Stimulated activated CD8-positive, alpha-beta memory T cell treated with anti-CD3 and anti-CD28 coated beads, Interleukin-2, amount 100 ng/mL, for 48 hours (primary cell): ENCODE data around the gene TXNRD2.
"Not testable (repeated sequence)": the region's sequence is repeated elsewhere in the genome, so short reads cannot be mapped to it uniquely, and the experiment has no call there.

Experiments
- DNase-seq, 2 donors: peaks; one replicate each; pipeline ENCODE4 v3.0.0-alpha.2; 2020; ENCODE audit warnings: low read depth in 2 of 2

The TXNRD2 gene

DNA sequence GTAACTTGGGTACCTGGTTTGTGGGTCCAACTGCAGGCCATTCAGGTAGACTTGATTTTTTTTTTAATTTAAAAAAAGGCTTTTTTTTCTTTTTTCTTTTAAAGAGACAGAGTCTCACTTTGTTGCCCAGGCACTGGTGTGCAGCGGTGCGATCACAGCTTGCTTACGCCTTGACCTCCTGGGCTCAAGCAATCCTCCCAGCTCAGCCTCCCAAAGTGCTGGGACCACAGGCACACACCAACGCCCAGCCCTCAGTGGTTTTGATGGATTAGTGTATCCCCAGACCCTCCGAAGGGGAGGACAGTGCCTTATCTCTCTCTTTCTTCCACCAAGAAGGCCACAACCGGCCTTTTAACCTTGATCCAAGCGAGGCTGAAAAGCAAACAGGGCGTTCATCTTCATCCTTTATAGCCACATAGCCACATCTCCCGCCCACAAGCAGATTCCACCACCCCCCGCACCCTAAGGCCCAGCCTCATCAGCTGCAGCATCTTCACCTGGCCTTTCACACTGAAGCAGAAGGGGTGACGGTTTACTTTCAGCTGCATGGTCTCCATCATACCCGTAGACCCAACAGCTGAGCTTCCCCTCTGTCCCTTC lies 17.6 kb downstream of the TXNRD2 start:
- no peak for DNase-seq

GRCh38 chr22:19921544-19922081 lies 20.0 kb downstream of the TXNRD2 start:
- DNase-seq = no peak

GRCh38 chr22:19919701-19920363 lies 21.8 kb downstream of the TXNRD2 start:
- no peak for DNase-seq

- DNase-seq = no peak
Measured at GRCh38 chr22:19918332-19919106, 23.1 kb downstream of the TXNRD2 start.

- DNase-seq = no peak
Measured at GRCh38 chr22:19917389-19918138, 24.1 kb downstream of the TXNRD2 start.

GRCh38 chr22:19916941-19917340 lies 24.7 kb downstream of the TXNRD2 start:
- no peak for DNase-seq

DNA sequence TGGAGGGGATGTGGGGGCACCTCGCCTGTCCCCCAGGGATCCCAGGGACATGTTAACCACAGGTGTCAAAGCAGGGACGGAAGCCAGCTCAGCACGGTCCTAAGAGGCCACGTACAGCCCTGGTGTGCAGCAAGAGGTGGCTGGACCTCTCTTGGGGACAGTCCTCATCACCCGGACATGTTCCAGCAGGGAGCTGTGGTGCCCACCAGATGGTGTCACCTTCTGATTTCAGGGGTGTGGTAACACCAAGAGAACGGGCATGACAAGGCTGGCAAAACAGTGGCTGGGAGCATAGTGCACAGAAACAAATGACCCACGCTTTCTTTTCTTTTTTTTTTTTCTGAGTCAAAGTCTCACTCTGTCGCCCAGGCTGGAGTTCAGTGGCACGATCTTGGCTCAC lies 25.6 kb downstream of the TXNRD2 start:
- DNase-seq = no peak

DNA sequence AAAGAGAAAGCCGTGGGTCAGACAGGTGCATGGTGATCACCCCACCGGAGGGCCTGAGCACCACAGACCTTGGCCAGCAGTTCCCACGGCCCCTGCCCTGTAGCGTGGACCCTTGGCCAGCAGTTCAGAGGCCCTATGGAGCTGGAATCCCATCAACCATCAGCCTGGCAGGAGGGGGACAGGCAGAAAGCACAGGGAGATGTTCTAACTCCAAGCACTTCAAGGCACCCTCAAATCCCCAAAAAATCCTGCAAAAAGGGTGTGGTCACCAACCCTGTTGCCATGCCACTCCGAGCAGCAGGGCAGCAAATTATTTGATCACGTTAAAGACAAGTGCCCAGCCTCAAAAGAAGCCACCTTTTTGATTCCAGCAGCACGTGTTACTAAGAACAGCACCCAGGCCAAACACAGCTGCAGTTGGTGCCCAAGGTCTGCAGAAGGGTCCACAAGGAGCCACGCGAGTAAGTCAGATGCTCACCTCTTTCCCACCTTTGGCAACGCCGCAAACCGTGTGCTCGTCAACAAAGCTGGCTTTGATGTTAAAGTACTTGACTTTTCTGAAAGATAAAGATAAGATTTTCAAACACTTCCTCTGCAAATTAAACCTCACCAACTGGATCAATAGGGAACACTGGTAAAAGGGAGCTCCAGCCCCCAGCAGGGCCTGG lies 26.2 kb downstream of the TXNRD2 start:
- DNase-seq = no peak

DNA sequence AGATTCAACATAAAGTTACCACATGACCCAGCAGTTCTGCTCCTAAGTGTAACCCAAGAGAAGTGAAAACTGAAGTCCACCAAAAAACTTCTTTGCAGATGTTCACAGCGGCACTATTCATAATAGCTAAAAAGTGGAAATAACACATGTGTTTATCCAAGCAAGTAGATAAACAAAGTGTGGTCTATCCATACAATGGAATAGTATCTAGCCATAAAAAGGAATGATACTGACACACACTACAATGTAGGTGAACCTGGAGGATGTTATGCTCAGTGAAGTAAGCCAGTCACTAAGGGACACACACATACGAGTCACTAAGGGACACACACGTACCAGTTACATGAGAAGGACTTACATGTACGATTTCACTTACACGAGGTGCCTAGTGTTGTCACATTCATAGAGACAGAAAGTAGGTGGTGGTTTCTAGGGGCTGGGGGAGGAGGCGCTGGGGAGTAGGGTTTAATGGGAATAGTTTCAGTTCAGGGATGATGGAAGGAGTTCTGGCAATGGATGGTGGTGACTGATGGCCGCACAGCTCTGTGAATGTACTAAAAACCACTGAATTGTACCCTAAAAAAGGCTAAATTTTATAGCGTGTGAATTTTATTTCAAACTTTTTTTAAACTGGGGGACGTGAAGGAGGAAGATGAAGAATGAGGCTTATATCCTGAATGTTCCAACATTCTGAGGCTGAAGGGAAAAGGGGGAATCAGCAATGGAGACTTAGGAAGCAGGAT lies 27.2 kb downstream of the TXNRD2 start:
- DNase-seq = no peak

DNA sequence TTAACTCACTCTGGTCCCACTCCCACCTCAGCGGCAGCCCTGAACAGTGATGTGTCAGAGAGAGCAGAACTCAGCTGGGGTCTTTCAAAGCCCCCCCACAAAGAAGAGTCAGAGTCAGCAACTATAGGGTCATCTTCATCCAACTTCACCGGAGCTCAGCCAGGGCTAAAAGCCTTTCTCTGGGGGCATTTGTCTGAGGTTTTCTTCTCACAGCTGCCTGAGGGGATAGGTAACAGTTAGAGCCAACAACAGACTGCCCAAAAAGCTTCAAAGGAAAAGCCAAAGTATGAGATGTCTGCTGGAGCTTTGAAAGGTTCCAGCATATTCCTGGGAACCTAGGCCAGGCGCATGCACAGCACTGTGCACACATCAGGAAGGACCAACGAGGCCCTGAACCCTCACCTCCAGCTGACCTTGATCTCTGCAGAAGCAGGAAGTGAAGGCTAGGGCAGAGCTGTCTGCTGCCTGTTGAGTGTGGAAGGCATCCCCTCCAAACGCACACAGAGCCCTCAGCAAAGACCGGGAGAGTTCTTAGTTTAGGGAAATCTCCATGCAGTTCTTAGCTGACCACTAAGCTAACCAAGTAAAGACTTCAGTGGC lies 28.2 kb downstream of the TXNRD2 start:
- DNase-seq = no peak

DNA sequence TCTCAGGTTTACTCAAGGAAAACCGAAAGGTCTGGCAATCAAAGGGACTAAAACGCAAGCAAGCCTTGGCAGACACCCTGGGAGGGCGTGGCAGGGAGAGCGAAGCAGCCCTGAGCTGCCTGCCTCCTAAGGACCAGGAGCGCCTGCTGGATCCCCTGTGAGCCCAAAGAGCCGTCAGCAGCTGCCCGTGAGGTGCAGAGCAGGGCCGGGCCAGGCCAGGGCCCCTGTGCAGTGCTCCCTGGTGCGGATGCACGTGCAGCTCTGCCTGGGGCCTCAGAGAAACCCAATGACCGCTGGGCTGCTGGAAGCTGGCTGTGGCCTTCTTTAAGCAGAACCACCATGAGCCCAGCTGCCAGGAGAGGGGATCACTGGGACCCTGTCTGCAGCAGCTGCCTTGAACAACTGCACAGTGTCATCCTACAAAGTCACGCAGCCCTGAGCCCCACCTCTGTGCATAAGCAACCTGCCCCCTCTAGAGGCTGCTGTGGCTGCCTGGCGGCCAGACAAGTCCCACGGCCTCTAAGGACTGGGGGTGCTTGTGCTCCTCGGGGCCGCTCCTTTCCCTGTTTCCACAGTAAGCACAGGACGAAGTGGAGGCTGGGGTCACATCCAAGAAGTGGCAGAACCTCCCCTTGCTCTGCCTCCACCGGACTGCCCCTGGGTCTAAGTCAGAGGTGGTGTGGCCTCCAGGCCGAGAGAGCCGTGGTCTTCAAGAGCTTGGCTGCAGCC lies 29.2 kb downstream of the TXNRD2 start:
- DNase-seq = no peak

DNA sequence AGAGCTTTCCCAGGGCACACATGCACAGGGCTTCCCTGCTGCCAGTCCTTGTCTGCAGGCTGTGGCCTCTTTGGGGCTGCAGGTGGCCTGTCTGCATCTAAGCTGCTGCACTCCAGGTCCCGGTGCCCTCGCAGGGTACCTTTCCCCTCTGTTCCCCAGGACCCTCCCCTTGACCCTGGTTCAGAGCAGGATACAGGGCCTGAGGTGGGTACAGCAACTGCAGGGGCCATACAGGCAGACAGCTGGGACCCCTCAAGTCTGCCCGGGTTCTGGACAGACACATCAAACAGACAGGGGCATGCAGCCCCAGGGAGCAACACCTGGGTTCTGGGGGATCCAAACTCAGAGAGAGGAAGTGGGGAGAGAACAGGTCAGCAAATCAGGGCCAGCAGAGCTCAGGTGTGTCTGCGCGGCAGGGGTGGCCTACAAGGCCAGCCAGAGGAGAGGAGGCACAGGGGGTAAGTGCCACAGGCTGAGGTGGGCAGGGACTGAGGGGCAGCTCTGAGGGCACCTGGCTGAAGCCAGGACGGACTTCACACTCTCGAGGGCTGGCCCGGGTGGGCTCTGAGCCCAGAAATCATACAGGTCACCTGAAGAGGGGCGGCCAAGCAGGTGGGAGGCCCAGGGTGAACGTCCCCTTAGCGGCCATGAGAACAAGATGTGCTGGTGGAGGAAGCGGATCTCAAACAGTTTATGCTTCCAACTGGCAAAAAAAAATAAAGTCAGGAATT lies 29.9 kb downstream of the TXNRD2 start:
- no peak for DNase-seq

- no peak for DNase-seq
Measured at GRCh38 chr22:19910180-19910744, 31.4 kb downstream of the TXNRD2 start.

DNA sequence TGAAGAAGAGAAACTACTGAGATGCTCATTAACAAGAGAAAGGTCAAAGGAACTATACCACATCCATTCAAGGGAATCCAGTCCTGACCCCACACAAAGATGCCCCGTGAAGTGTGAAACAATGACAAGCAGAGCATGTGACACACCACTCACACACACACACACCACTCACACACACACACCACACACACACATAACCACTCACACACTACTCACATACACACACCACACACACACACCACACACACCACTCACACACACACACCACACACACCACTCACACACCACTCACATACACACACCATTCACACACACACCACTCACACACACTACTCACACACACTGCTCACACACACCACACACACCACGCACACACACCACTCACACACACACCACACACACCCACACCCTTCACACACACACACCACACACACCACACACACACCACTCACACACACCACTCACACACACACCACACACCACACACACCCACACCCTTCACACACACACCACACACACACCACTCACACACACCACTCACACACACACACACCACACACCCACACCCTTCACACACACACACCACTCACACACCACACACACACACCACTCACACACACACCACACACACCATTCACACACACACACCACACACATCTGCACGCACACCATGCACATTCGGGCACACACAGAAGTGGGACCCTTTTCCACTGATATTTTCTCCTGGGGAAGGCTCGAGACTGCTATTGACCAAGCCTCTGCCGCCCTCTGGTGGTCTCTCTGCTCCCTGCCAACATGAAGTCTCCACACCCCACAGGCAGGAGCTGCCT lies 32.1 kb downstream of the TXNRD2 start:
- DNase-seq = peak; percentile 60 to 76

GRCh38 chr22:19907902-19908301 lies 33.7 kb downstream of the TXNRD2 start:
- not testable (repeated sequence) for DNase-seq

DNA sequence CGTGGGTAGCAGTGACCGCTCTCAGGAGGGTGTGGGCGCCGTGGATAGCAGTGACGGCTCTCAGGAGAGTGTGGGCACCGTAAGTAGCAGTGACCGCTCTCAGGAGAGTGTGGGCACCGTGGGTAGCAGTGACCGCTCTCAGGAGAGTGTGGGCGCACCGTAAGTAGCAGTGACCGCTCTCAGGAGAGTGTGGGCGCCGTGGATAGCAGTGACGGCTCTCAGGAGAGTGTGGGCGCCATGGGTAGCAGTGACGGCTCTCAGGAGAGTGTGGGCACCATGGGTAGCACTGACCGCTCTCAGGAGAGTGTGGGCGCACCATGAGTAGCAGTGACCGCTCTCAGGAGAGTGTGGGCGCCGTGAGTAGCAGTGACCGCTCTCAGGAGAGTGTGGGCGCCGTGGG lies 34.8 kb downstream of the TXNRD2 start:
- DNase-seq = not testable (repeated sequence)
